AG04449 (cell line): ENCODE data around the gene LARP4.
"Not testable (repeated sequence)": the region's sequence is repeated elsewhere in the genome, so short reads cannot be mapped to it uniquely, and the experiment has no call there.

Experiments used
- CTCF ChIA-PET: fragments of 350-600 bp; formaldehyde crosslinking; extraction: SDS; loops from one replicate; lab custom pipeline; 2021; ENCODE audit warnings: antibody characterized with exemption; lab: Yijun Ruan, JAX
- POLR2A ChIA-PET: fragments of 400-600, 350-600 bp; formaldehyde crosslinking; extraction: SDS; loops from one replicate; lab custom pipeline; 2020; ENCODE audit warnings: antibody characterized with exemption, inconsistent platforms; lab: Yijun Ruan, JAX
- DNase-seq: peaks from one replicate; pipeline ENCODE4 v3.0.0-alpha.2; 2010; ENCODE audit warnings: low read depth, low spot score
- H3K4me3 ChIP-seq: 2 replicates; pipeline ENCODE4 v1.5.1; 2011; ENCODE audit warnings: low read depth, mild to moderate bottlenecking, control low read depth, low read length
- TF ChIP-seq, protein P1 (sequence below): IDR thresholded peaks from one replicate; pipeline ENCODE4 v1.5.1; 2011; ENCODE audit warnings: mild to moderate bottlenecking, moderate library complexity, low read length, control low read depth, inconsistent platforms; ENCODE audit not compliant: insufficient read depth; ENCODE audit errors: missing control alignments

The LARP4 gene

DNA sequence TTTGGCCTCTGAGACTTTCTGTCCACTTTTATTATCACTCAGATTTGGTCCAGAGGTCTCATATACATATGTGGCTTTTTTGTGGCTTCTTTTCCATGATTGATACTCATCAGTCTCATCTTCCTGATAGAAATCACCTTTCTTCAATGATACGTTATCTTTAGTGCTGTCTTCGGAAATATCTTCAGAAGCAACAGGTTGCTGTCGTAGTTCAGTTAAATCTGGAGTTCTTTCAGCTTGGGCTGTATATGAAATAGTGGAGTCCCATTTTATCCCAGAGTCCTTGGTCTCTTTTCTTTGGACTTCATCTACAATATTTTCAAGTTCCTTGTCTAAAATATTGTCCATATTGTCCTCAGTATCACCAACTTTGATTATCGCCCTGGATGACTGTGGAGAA, 45.3 kb upstream of the LARP4 start:
- no peak overlapping the region for H3K4me3 ChIP-seq
- DNase-seq, result no peak
- TF ChIP-seq, protein P1, sequence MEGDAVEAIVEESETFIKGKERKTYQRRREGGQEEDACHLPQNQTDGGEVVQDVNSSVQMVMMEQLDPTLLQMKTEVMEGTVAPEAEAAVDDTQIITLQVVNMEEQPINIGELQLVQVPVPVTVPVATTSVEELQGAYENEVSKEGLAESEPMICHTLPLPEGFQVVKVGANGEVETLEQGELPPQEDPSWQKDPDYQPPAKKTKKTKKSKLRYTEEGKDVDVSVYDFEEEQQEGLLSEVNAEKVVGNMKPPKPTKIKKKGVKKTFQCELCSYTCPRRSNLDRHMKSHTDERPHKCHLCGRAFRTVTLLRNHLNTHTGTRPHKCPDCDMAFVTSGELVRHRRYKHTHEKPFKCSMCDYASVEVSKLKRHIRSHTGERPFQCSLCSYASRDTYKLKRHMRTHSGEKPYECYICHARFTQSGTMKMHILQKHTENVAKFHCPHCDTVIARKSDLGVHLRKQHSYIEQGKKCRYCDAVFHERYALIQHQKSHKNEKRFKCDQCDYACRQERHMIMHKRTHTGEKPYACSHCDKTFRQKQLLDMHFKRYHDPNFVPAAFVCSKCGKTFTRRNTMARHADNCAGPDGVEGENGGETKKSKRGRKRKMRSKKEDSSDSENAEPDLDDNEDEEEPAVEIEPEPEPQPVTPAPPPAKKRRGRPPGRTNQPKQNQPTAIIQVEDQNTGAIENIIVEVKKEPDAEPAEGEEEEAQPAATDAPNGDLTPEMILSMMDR, result no peak
- ChIA-PET CTCF (interaction anchor here (1.0 kb wide), 2 partner anchors 14 to 271 kb away, joined by 4 read pairs; no protein-coding TSS in a partner anchor), POLR2A (no interaction called here)

DNA sequence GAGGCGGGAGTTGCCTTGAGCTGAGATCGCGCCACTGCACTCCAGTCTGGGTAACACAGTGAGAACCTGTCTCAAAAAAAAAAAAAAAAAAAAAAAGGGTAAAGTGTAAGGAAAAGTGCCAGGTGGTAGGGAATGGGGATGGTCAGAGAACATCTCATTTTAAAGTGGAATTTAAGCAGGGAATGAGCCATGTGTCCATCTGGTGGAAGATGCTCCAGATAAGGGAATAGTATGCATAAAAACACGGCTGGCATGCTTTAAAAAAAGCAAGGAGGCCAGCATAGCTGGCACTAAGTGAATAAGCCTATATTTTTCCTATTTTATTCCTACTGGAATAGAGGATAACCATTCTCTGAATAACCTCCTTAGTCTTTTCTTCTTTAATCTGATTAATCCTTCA, 38.0 kb upstream of the LARP4 start:
- no peak for DNase-seq
- no peak overlapping the region for H3K4me3 ChIP-seq
- TF ChIP-seq, protein P1, result no peak
- POLR2A ChIA-PET, result no interaction called here
- CTCF ChIA-PET, result interaction anchor here (1.6 kb wide), 1 partner anchor 18 kb away, joined by 4 read pairs; no protein-coding TSS in a partner anchor

DNA sequence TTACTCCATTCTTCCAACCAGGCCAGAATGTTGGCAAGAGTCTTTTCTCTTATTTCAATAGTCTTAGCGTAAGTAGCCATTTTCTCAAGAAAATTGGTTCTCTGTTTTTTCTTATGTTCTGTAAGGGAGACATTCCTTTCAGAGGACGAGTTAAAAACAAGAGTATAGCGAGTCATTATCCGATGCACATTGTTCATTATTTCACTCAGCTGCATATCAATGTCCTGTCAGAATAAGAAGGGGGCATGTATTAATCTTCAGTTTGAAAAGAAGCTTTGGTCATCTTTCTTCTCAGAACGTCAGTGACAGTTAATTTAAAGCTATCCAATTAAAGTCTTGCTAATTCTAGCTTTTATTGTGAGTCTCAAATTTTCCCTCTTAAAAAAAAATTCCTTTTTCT, 37.5 kb upstream of the LARP4 start:
- ChIA-PET CTCF (interaction anchor here (1.6 kb wide), 1 partner anchor 18 kb away, joined by 4 read pairs; no protein-coding TSS in a partner anchor), POLR2A (no interaction called here)
- no peak for DNase-seq
- H3K4me3 ChIP-seq, result no peak overlapping the region
- TF ChIP-seq, protein P1, result no peak

DNA sequence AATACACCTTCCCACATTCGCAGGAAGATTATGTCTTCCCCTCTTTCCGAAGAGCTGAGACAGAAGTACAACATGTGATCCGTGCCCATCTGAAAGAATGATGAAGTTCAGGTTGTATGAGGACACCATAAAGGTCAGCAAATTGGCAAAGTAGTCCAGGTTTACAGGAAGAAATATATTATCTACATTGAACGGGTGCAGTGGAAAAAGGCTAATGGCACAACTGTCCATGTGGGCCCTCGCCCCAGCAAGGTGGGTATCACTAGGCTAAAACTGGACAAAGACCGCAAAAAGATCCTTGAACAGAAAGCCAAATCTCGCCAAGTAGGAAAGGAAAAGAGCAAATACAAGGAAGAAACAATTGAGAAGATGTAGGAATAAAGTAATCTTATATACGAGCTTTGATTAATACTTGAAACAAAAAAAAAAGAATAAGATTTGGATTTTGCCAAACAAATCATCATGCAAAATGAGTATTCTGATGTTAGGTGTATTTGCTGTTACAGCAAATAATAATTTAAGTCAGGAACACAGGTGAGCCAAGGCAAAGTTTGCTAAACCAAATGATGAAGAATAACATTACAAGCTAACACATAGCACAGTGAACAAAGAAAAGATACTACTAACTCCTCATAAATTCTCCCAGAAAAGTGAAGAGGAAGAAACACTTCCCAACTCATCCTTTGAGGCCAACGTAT, 34.8 kb upstream of the LARP4 start:
- POLR2A ChIA-PET, result no interaction called here
- CTCF ChIA-PET, result interaction anchor here (0.6 kb wide), 1 partner anchor 67 kb away, joined by 3 read pairs; no protein-coding TSS in a partner anchor
- no peak overlapping the region for H3K4me3 ChIP-seq
- TF ChIP-seq, protein P1, result no peak
- DNase-seq, result no peak

DNA sequence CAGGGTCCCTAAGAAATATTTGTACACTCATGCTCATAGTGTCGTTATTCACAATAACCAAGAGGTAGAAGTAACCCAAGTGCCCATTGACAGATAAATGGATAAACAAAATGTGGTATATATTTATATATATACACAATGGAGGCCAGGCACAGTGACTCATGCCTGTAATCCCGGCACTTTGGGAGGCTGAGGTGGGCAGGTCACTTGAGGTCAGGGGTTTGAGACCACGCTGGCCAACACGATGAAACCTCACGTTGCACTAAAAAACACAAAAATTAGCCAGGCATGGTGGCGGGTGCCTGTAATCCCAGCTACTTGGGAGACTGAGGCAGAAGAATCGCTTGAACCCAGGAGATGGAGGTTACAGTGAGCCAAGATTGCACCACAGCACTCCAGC, 30.0 kb upstream of the LARP4 start:
- DNase-seq, POLR2A ChIA-PET, H3K4me3 ChIP-seq, CTCF ChIA-PET: not testable (repeated sequence)

DNA sequence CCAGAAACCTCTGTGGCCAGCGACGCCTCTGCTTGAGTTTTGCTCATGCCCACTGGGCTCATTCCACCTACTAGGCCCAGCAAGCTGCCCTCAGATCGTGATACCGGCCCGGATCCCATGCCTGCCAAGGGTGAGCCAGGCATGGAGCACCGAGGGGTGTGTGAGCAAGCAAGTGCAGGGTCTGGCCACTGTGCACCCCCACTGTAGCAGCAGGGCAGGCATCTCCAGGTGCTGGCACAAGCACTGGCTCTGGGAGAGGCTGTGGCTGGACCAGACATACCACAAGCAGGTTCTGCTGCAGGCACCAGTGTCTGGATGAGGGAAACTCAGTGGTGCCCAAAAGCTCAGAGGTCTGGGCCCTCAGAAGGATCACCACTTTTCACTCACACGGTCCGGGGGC, 24.9 kb upstream of the LARP4 start:
- ChIA-PET POLR2A (interaction anchor here (0.5 kb wide), 1 partner anchor 52 kb away, joined by 3 read pairs; no protein-coding TSS in a partner anchor), CTCF (no interaction called here)
- H3K4me3 ChIP-seq, result no peak overlapping the region
- DNase-seq, result no peak
- TF ChIP-seq, protein P1, result no peak
